GM18520 (cell line): ENCODE measurements around the gene RAPGEF4.

Source experiments
- ATAC-seq: cut with Tn5 transposase; IDR thresholded peaks from one replicate; pipeline ENCODE4 v1.9.1; 2021; ENCODE audit not compliant: unreplicated experiment

RAPGEF4 gene

GRCh38 chr2:172896661-172897081 lies 161.0 kb downstream of the RAPGEF4 start:
- no peak for ATAC-seq

DNA sequence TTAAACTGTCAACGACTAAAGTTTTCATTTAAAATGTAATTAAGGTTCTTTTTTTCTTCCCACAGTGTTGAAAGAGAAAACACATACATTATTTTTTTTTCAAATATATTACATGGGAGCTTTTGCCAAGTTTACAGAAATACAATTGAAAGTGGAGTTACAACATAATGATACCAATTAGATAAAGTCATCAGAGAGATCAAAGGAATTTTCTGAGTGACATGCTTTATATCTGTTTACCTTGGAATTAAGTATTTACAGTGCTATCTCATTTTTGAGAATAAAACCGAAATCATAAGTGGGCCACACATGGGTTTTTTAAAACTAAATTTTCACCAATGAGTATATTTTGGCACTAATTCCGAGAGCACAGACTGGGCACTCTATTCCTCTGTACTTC lies 165.2 kb downstream of the RAPGEF4 start:
- ATAC-seq = no peak

DNA sequence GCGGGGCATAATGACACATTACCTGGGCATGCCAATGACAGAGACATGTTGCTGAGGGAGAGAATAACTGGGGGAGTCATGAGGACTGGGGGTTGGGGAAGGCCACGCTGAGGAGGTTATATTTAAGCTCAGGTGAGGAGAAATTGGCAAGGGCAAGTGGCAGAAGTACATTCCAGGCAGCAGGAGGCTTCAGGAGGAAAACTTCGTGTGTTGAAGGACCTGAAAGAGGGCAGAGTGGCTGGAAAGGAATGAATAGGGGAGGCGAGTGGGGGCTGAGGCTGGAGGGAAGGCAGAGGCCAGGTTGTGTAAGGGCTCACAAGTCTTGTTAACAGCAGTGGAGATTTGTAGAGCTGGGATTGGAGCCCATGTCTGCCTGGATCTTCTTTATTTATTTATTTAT lies 166.3 kb downstream of the RAPGEF4 start:
- ATAC-seq = no peak

DNA sequence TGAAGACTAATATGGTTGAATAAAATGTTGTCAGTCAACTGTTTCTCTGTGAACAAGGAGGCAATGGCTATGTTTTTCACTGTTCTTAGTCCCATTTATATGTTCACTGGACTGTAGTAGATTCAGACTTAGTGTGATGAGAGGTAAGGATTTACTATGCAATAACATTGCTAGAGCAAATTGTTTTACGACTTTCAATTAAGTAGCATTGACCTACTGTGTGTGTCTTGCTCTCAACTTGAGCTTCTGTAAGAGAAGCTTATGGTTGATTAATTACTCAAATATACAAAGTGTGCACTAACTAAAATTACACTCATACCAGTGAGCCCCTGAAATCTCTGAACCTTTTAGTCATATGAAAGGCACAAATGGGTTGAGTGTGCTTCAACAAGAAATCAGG lies 168.6 kb downstream of the RAPGEF4 start:
- no peak for ATAC-seq

GRCh38 chr2:172905937-172906811 lies 170.5 kb downstream of the RAPGEF4 start:
- no peak for ATAC-seq

GRCh38 chr2:172908275-172908674 lies 172.6 kb downstream of the RAPGEF4 start:
- peak; percentile 37 for ATAC-seq

GRCh38 chr2:172909454-172909853 lies 173.8 kb downstream of the RAPGEF4 start:
- no peak for ATAC-seq

GRCh38 chr2:172912266-172912665 lies 176.6 kb downstream of the RAPGEF4 start:
- no peak for ATAC-seq

DNA sequence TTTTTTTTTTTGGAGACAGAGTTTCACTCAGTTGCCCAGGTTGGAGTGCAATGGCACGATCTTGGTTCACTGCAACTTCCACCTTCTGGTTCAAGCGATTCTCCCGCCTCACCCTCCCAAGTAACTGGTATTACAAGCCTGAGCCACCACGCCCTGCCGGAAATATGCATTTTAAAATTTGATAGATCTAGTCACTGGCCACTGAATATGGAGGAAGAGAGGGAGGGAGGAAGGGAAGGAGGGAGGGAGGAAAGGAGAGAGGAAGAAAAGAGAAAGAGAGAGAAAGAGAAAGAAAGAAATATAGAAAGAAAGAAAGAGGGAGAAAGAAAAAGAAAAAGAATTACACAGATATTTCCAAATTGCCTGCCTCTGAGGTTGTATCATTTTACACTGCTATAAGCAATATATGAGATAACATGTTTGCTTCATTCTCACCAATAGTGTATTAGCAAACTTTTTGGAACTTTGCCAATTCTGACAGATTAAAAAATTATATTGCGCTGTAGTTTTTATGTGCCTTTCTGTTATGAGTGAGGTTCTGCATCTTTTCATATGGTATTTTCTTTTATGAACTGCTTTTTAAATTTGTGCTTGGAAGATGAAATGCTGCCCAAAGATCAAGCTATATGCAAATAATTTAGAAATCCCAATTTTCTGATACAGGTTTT lies 178.8 kb downstream of the RAPGEF4 start:
- no peak for ATAC-seq

DNA sequence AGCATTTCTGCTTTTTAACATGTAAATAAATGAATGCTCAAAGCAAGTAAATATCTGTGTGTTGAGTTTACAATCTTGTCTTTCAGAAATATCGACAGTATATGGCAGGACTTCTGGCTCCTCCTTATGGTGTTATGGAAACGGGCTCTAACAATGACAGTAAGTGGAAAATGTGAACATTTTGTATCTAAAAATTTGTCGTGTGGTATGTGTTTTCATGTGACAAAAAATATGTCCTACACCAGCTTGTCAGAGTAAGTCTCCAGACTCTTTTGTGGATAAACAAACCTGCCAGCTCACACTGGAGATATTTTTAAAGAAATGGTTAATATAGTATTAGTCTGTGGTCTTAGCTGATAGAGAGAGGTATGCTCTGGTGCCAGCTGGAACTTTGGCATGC lies 182.1 kb downstream of the RAPGEF4 start:
- ATAC-seq = no peak

- peak; percentile 38 for ATAC-seq
Measured at GRCh38 chr2:172919732-172920131, 184.1 kb downstream of the RAPGEF4 start.

GRCh38 chr2:172921532-172922236 lies 186.0 kb downstream of the RAPGEF4 start:
- no peak for ATAC-seq

DNA sequence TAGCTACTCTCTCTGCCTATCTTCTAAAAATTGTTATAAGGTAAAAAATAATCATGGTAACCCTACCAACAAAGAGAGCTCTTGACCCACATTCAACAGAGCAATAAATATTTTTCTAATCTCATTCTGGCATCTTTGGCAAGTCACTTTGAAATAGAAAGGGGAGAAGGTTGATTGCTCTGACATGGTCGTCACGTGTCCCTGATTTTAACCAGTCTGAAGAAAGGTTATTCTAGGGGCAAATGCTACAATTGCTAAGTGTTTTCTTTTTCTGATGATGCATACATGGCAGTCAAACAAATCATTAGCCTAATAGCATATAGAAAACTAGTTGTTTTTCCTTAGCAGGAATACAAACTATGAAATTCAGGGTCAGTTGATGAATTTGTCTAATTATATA lies 186.7 kb downstream of the RAPGEF4 start:
- ATAC-seq = no peak

GRCh38 chr2:172922815-172923214 lies 187.2 kb downstream of the RAPGEF4 start:
- ATAC-seq = no peak

DNA sequence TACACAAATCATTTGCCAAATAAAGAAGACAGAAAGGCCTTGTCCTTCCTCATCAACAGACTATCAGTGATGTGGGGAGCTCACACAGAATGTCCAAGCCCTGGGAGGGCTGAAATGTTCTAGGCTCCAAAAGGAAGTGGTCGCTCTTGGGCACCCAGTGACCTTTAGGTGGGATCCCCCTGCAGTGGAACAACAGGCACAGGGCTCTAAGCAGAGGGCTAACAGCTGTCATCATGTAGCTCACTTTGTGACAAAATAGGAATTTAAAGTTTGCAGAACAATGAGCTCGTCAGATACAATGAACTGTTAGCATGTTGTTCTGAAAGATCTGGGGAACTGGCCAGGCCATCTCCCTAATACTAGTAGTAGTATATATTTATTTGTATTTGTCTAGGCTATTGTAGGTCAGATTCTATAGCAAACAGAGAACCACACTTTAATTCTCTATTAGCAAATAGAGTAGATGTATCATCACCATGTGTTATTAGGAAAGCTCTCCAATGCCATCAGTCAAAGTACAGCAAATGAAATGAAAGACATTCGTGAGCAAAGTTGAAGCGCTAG lies 188.5 kb downstream of the RAPGEF4 start:
- ATAC-seq = no peak

GRCh38 chr2:172925600-172925999 lies 190.0 kb downstream of the RAPGEF4 start:
- ATAC-seq = no peak

DNA sequence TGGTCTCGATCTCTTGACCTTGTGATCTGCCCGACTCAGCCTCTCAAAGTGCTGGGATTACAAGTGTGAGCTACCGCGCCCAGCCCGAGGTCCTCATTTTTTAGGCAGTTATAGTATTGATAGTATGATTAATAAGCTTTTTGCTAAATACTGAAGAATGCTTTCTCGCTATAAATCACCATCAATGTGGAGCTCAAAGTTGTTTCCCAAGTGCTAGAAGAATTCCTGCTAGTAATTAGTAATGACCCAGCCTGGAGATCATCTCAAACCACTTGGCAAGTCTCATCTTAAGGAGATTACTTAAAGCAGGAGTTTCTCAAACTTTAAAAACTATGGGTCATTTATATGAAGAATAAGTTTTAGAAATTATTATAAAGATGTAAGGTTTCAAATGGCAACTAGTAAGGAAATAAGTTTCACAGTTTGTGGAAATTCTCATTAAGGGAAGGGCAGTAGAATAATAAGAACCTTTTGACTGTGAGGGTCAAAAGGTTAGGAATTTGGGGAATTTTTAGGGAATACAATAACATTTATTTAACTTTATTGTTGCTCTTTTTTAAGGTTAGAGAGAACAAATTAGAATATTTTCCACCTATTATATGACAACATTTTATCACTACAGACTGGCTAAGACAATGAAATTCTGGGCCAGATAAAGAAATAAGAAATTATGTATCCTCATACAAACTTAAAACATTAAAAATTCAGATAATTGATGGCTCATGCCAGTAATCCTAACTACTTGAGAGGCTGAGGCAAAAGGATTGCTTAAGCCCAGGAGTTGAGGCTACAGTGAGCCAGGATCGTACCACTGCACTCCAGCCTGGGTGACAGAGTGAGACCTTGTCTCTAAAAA lies 191.4 kb downstream of the RAPGEF4 start:
- no peak for ATAC-seq

DNA sequence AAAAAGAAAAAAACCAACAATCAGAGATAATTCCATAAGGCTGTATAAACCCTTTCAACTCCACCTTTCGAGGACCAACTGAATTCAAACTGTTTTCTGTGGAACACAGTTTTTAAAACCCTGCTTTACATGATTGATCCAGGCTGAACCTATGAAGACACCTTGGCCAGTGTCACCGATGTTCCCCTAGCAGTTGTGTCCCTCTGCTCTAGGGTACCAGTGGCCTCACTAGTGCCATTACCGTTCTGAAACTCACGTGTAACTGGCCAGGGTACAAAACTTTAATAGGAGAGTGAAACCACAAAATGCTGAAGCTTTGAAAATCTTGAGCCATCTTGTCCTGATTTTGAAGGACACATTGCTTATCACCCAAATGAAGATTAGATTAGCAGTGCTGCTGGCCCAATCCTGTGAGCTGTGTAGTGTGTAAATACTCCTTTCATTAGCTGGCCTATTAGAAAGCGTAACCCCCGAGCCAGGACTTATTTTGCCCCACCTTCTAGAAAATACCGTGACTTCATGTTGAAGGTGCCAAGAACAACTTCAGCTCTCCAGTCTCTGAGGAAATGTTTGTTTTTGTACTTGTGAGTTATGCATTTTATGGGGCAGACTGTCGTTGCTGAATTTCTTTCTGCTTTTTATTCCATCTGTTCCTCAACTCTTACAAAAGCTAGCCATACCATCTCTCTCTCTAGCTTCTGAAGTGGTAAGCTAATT lies 192.2 kb downstream of the RAPGEF4 start:
- no peak for ATAC-seq

DNA sequence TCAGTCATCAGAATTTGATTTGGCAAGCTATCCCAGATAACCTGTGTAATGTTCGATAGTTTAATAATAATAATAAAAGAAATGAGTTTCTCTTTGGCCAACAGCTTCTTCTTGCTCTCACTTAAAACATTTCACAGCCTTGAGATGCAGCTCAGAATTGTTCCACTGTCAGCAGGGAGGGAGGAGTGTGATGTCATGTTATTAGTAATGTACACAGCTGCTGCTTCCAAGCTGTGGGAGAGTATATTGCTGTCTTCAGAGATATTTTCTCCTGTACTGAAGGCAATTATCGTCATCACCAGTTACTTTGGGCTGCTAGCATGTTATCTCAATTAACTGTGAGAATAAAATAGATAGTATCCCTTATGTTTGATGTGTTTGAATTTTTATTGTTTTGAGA lies 193.1 kb downstream of the RAPGEF4 start:
- ATAC-seq = no peak

GRCh38 chr2:172929644-172930043 lies 194.0 kb downstream of the RAPGEF4 start:
- no peak for ATAC-seq
